Parathyroid adenoma (tissue), 2 donors: ENCODE data around the gene RPL7L1.
A peak's percentile ranks its signal among the peaks of the same experiment; 100 is the strongest.

ENCODE experiments used
- H2AFZ ChIP-seq: fragments of 300-600 bp; sonication (generic); one replicate; pipeline ENCODE4 v1.7.0; 2017; ENCODE audit warnings: antibody characterized with exemption, mild to moderate bottlenecking
- H3K27ac ChIP-seq: fragments of 300-600 bp; sonication (generic); one replicate; pipeline ENCODE4 v1.7.0; 2017
- H3K27me3 ChIP-seq: fragments of 300-600 bp; sonication (generic); one replicate; pipeline ENCODE4 v1.7.0; 2017; ENCODE audit warnings: low read length; ENCODE audit not compliant: control insufficient read depth, insufficient read depth
- H3K36me3 ChIP-seq: fragments of 300-600 bp; sonication (generic); one replicate; pipeline ENCODE4 v1.7.0; 2017; ENCODE audit warnings: low read length; ENCODE audit not compliant: control insufficient read depth, insufficient read depth
- H3K4me1 ChIP-seq: fragments of 300-600 bp; sonication (generic); one replicate; pipeline ENCODE4 v1.7.0; 2017; ENCODE audit warnings: control low read depth
- H3K4me2 ChIP-seq: fragments of 300-600 bp; sonication (generic); one replicate; pipeline ENCODE4 v1.7.0; 2017; ENCODE audit warnings: low read length
- H3K4me3 ChIP-seq: fragments of 300-600 bp; sonication (generic); one replicate; pipeline ENCODE4 v1.7.0; 2017; ENCODE audit warnings: low read depth, low read length
- H3K79me2 ChIP-seq: fragments of 300-600 bp; sonication (generic); one replicate; pipeline ENCODE4 v1.7.0; 2017; ENCODE audit warnings: control low read depth
- H3K9ac ChIP-seq: fragments of 300-600 bp; sonication (generic); one replicate; pipeline ENCODE4 v1.7.0; 2017; ENCODE audit warnings: mild to moderate bottlenecking
- H3K9me3 ChIP-seq: fragments of 300-600 bp; sonication (generic); one replicate; pipeline ENCODE4 v1.7.0; 2017; ENCODE audit warnings: low read length; ENCODE audit not compliant: control insufficient read depth
- TF ChIP-seq, protein P1 (sequence below): fragments of 300-600 bp; sonication (generic); IDR thresholded peaks from one replicate; pipeline ENCODE4 v1.7.0; 2017; ENCODE audit warnings: antibody characterized with exemption, mild to moderate bottlenecking
- donor health status: primary hyperparathyroidism.

Gene RPL7L1

GRCh38 chr6:42921801-42922200, 42.4 kb downstream of the RPL7L1 start:
- Histone ChIP-seq H3K27ac (no peak overlapping the region), H3K36me3 (no peaks in the 10 kb centered on the region), H2AFZ (no peak overlapping the region), H3K27me3 (no peaks in the 10 kb centered on the region), H3K4me3 (no peak overlapping the region), H3K4me1 (no peaks in the 10 kb centered on the region), H3K79me2 (no peaks in the 10 kb centered on the region), H3K9me3 (no peaks in the 10 kb centered on the region), H3K4me2 (no peak overlapping the region), H3K9ac (no peak overlapping the region)
- TF ChIP-seq, protein P1, sequence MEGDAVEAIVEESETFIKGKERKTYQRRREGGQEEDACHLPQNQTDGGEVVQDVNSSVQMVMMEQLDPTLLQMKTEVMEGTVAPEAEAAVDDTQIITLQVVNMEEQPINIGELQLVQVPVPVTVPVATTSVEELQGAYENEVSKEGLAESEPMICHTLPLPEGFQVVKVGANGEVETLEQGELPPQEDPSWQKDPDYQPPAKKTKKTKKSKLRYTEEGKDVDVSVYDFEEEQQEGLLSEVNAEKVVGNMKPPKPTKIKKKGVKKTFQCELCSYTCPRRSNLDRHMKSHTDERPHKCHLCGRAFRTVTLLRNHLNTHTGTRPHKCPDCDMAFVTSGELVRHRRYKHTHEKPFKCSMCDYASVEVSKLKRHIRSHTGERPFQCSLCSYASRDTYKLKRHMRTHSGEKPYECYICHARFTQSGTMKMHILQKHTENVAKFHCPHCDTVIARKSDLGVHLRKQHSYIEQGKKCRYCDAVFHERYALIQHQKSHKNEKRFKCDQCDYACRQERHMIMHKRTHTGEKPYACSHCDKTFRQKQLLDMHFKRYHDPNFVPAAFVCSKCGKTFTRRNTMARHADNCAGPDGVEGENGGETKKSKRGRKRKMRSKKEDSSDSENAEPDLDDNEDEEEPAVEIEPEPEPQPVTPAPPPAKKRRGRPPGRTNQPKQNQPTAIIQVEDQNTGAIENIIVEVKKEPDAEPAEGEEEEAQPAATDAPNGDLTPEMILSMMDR = no peak

DNA sequence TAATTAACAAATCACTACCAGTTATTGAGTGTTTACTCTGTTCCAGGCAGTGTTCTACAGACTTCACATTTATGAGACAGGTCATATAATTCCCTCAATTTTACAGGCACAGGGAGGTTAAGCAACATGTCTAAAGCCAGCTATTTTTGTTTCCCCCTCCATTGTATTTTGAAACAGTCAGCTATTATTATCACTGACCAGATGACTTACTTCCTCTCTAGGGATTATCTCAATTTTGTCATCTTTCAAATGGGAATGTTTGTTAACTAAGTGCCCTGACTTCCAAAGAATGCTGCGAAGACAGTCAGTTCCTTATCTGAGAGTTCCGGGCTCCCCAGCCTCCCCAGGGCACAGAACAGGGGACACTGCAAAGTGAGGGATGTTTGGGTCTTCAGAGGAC, 44.2 kb downstream of the RPL7L1 start:
- Histone ChIP-seq H3K79me2 (no peaks in the 10 kb centered on the region), H3K9me3 (no peaks in the 10 kb centered on the region), H3K9ac (no peak overlapping the region), H3K27ac (no peak overlapping the region), H3K27me3 (no peaks in the 10 kb centered on the region), H3K4me2 (no peak overlapping the region), H3K36me3 (no peaks in the 10 kb centered on the region), H2AFZ (no peak overlapping the region), H3K4me3 (no peak overlapping the region), H3K4me1 (peaks cover 2% of the 10 kb centered on the region)
- TF ChIP-seq, protein P1 = no peak

DNA sequence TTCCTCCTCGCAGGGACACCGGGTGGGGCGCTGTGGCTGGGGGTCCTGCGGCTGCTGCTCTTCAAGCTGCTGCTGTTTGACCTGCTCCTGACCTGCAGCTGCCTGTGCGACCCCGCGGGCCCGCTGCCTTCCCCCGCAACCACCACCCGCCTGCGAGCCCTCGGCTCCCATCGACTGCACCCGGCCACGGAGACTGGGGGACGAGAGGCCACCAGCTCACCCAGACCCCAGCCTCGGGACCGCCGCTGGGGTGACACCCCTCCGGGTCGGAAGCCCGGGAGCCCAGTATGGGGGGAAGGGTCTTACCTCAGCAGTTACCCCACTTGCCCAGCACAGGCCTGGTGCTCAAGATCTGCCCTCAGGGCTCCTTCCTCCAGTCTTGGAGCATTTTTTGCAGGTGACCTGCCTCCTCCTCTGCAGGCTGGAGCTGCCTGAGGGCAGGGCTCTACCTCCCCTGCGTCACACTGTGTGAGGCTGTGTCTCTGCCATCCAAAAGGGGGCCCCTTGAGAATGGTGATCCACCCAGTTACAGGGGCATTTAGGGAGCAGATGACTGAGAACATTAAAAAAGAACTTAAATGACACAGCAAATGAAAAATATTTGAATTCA, 45.9 kb downstream of the RPL7L1 start:
- Histone ChIP-seq H3K4me2 (no peak overlapping the region), H3K79me2 (no peaks in the 10 kb centered on the region), H3K36me3 (no peaks in the 10 kb centered on the region), H3K9ac (no peak overlapping the region), H3K27me3 (no peaks in the 10 kb centered on the region), H3K4me3 (no peak overlapping the region), H3K27ac (no peak overlapping the region), H3K9me3 (no peaks in the 10 kb centered on the region), H3K4me1 (peaks cover 3% of the 10 kb centered on the region), H2AFZ (no peak overlapping the region)
- TF ChIP-seq, protein P1 = no peak

- H3K36me3 ChIP-seq = no peaks in the 10 kb centered on the region
- H3K27ac ChIP-seq = peak within 1 kb of the TSS; percentile 93
- peak within 1 kb of the TSS; percentile 4 for H3K9ac ChIP-seq
- H3K4me1 ChIP-seq = peaks cover 6% of the 10 kb centered on the region
- TF ChIP-seq, protein P1 = no peak
- H3K79me2 ChIP-seq = peaks cover 21% of the 10 kb centered on the region
- no peaks in the 10 kb centered on the region for H3K9me3 ChIP-seq
- H2AFZ ChIP-seq = peak within 1 kb of the TSS; percentile 84
- H3K4me2 ChIP-seq = peak within 1 kb of the TSS; percentile 73
- H3K4me3 ChIP-seq = peak within 1 kb of the TSS; percentile 71
- no peaks in the 10 kb centered on the region for H3K27me3 ChIP-seq
Observed at GRCh38 chr6:42928986-42929820, 49.8 kb downstream of the RPL7L1 start, which contains the start of gene CNPY3. TSS of gene CNPY3 (plus strand) at chr6:42929480. CDS start at chr6:42929571, 91 bp downstream.
